Lower leg skin (tissue), 4 donors: ENCODE results near the gene EPHA1. TPM values are rescaled to one million over a fixed set of nuclear protein-coding genes. Genes with fewer than 3 reads are reported as not detected.

Experiments used
- DNase-seq, 2 donors: peaks; one replicate each; pipeline ENCODE4 v3.0.0-alpha.2; 2019; ENCODE audit warnings: low spot score in 2 of 2
- H3K4me3 ChIP-seq: fragments of 200-600 bp; sonication (generic); 2 replicates; pipeline ENCODE4 v1.5.1; 2017; ENCODE audit warnings: mild to moderate bottlenecking, low read depth; ENCODE audit not compliant: poor library complexity, severe bottlenecking
- CTCF ChIP-seq, 3 donors: fragments of 450-650 bp; IDR thresholded peaks; one replicate each; pipeline ENCODE4 v1.5.1; 2016; ENCODE audit warnings: antibody characterized with exemption in 3 of 3, mild to moderate bottlenecking in 3 of 3, moderate library complexity in 2 of 3
- POLR2A ChIP-seq, 2 donors: fragments of 450-650 bp; IDR thresholded peaks; one replicate each; pipeline ENCODE4 v1.6.1; 2016 to 2017; ENCODE audit warnings: antibody characterized with exemption in 2 of 2, mild to moderate bottlenecking in 1 of 2, moderate library complexity in 1 of 2
- WGBS, 2 donors: methylation state at CpG; one replicate each; pipeline ENCODE4 v1.1.5; 2018; 5-methylcytosine and 5-hydroxymethylcytosine counted together
- intact Hi-C: fragments of 100-400 bp; cut with DNase I; formaldehyde crosslinking; loops from one replicate; pipeline ENCODE4 v1.15.0; 2023; ENCODE audit warnings: low total_unique reads
- total RNA-seq, 4 donors: library from RNA; depleted of rRNA; stranded (reverse); fragments of >200 nt; gene quantifications; one replicate each; pipeline ENCODE4 v1.1.0, GENCODE V29; 2016

EPHA1 gene
- total RNA-seq, 4 donors from 2014 or later, result 51.7 to 94.5 (median 64.2) TPM

- WGBS, 2 donors, result 56 to 61% methylated on average over 20 to 23 of the region's 24 CpGs
- no peak overlapping the region for H3K4me3 ChIP-seq
- intact Hi-C loops, result no loop called here
- TF ChIP-seq POLR2A (IDR thresholded peaks at IDR 0.05) (no peak), CTCF (IDR thresholded peaks at IDR 0.05) (no peak)
- peak in 1 of 2 donors; percentile 93 for DNase-seq
Measured at GRCh38 chr7:143391462-143392404, 16.9 kb downstream of the EPHA1 start.

- WGBS, 2 donors, result 79 to 92% methylated on average over 9 of the region's 9 CpGs
- H3K4me3 ChIP-seq, result no peak overlapping the region
- peak in 1 of 2 donors; percentile 84 for DNase-seq
- TF ChIP-seq POLR2A (IDR thresholded peaks at IDR 0.05) (no peak), CTCF (IDR thresholded peaks at IDR 0.05) (no peak)
- intact Hi-C loops, result no loop called here
Measured at GRCh38 chr7:143390773-143391317, 17.8 kb downstream of the EPHA1 start.

GRCh38 chr7:143390104-143390772 lies 18.4 kb downstream of the EPHA1 start:
- intact Hi-C loops, result no loop called here
- peak in 1 of 2 donors; percentile 74 for DNase-seq
- TF ChIP-seq CTCF (IDR thresholded peaks at IDR 0.05), result no peak
- TF ChIP-seq POLR2A (IDR thresholded peaks at IDR 0.05), result no peak
- 82 to 87% methylated on average over 10 of the region's 10 CpGs for WGBS, 2 donors
- H3K4me3 ChIP-seq, result no peak overlapping the region

GRCh38 chr7:143389316-143390103 lies 19.1 kb downstream of the EPHA1 start:
- H3K4me3 ChIP-seq, result no peak overlapping the region
- 86 to 87% methylated on average over 14 to 15 of the region's 15 CpGs for WGBS, 2 donors
- TF ChIP-seq POLR2A (IDR thresholded peaks at IDR 0.05) (no peak), CTCF (IDR thresholded peaks at IDR 0.05) (no peak)
- intact Hi-C loops, result no loop called here
- peak in 1 of 2 donors; percentile 82 for DNase-seq

GRCh38 chr7:143388491-143389101 lies 20.1 kb downstream of the EPHA1 start:
- DNase-seq, result peak in 1 of 2 donors; percentile 85
- intact Hi-C loops, result no loop called here
- H3K4me3 ChIP-seq, result no peak overlapping the region
- TF ChIP-seq CTCF (IDR thresholded peaks at IDR 0.05), result no peak
- no peak for TF ChIP-seq POLR2A (IDR thresholded peaks at IDR 0.05)
- 93 to 95% methylated on average over 18 to 28 of the region's 28 CpGs for WGBS, 2 donors
